Effector memory CD4-positive, alpha-beta T cell (primary cell): ENCODE measurements around the gene NGEF.

Experiments
- DNase-seq, 3 donors: peaks; one replicate each; pipeline ENCODE4 v3.0.0-alpha.2; 2020
- H3K27ac ChIP-seq: 2 replicates; pipeline ENCODE4 v1.7.0; 2013; ENCODE audit warnings: mild to moderate bottlenecking, low read length, moderate library complexity; ENCODE audit not compliant: insufficient read depth, poor library complexity, severe bottlenecking
- H3K27me3 ChIP-seq: replicated peaks from 2 replicates; pipeline ENCODE4 v1.7.0; 2013; ENCODE audit warnings: mild to moderate bottlenecking, low read length; ENCODE audit not compliant: insufficient read depth, control insufficient read depth, poor library complexity, severe bottlenecking
- H3K36me3 ChIP-seq: 2 replicates; pipeline ENCODE4 v1.7.0; 2013; ENCODE audit warnings: mild to moderate bottlenecking, low read length, moderate library complexity; ENCODE audit not compliant: control insufficient read depth, insufficient read depth
- H3K4me1 ChIP-seq: 2 replicates; pipeline ENCODE4 v1.7.0; 2013; ENCODE audit warnings: low read length, mild to moderate bottlenecking; ENCODE audit not compliant: control insufficient read depth, insufficient read depth, poor library complexity, severe bottlenecking
- H3K4me3 ChIP-seq: 2 replicates; pipeline ENCODE4 v1.7.0; 2013; ENCODE audit warnings: low read length, low read depth, mild to moderate bottlenecking; ENCODE audit not compliant: insufficient read depth, poor library complexity, severe bottlenecking
- H3K9me3 ChIP-seq: 2 replicates; pipeline ENCODE4 v1.7.0; 2013; ENCODE audit warnings: mild to moderate bottlenecking, low read length, moderate library complexity; ENCODE audit not compliant: control insufficient read depth

Gene NGEF

DNA sequence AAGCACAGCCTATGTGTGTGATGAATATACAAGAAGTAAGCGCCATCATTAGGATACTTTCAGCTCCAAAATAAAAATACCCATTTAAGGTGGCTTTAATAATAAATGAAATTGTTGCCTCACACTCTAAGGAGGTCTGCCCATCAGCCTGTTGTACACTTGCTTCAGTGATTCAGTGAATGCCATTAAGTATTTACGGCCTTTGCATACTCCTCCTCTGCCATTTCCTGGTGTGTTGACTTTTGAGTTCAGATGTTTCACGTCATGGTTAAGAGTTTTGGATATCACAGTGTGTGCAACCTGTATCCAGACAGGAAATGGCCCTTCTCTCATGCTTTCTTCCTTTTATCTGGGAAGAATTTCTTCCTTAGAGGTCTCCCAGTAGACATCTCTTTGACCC is 181.6 kb downstream of the NGEF start:
- Histone ChIP-seq H3K27me3 (no peaks in the 10 kb centered on the region), H3K4me1 (no peaks in the 10 kb centered on the region), H3K36me3 (peaks cover 44% of the 10 kb centered on the region), H3K9me3 (no peaks in the 10 kb centered on the region), H3K4me3 (no peak overlapping the region), H3K27ac (no peak overlapping the region)
- no peak for DNase-seq

DNA sequence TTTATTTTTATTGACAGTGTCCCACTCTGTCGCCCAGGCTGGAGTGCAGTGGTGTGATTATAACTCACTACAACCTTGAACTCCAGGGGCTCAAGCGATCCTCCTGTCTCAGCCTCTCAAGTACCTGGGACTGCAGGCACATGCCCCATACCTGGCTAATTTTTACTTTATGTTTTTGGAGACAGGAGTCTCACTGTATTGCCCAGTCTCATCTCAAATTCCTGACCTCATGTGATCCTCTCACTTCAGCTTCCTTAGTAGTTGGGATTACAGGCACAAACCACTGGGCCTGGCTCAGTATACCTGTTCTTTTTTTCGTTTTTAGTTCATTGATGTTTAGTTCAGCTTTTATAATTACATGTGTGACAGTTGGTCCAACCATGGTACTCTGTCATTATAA is 183.1 kb downstream of the NGEF start:
- no peak overlapping the region for H3K4me3 ChIP-seq
- no peaks in the 10 kb centered on the region for H3K27me3 ChIP-seq
- no peaks in the 10 kb centered on the region for H3K4me1 ChIP-seq
- no peaks in the 10 kb centered on the region for H3K9me3 ChIP-seq
- H3K27ac ChIP-seq, result no peak overlapping the region
- DNase-seq, result no peak
- H3K36me3 ChIP-seq, result peaks cover 40% of the 10 kb centered on the region
